ENCODE results near the gene KCNJ14.

GRCh38 chr19:48443731-48444128 lies 11.6 kb upstream of the KCNJ14 start:
- TF ChIP-seq, protein P1, sequence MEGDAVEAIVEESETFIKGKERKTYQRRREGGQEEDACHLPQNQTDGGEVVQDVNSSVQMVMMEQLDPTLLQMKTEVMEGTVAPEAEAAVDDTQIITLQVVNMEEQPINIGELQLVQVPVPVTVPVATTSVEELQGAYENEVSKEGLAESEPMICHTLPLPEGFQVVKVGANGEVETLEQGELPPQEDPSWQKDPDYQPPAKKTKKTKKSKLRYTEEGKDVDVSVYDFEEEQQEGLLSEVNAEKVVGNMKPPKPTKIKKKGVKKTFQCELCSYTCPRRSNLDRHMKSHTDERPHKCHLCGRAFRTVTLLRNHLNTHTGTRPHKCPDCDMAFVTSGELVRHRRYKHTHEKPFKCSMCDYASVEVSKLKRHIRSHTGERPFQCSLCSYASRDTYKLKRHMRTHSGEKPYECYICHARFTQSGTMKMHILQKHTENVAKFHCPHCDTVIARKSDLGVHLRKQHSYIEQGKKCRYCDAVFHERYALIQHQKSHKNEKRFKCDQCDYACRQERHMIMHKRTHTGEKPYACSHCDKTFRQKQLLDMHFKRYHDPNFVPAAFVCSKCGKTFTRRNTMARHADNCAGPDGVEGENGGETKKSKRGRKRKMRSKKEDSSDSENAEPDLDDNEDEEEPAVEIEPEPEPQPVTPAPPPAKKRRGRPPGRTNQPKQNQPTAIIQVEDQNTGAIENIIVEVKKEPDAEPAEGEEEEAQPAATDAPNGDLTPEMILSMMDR (IDR thresholded peaks at IDR 0.05; ENCODE audit: extremely low read depth in 1 of 2, insufficient read depth in 1 of 2, low read depth in 1 of 2, low read length in 2 of 2): no peak
- TF ChIP-seq MYC (IDR thresholded peaks at IDR 0.05; ENCODE audit: low read depth, low read length) (no peak), JUN (IDR thresholded peaks at IDR 0.05; ENCODE audit: borderline replicate concordance, insufficient read depth, insufficient read length, low read depth) (no peak)
